Measurements from ENCODE around the gene PABPC1L. TPM values are rescaled to one million over a fixed set of nuclear protein-coding genes. Genes with fewer than 3 reads are reported as not detected.

PABPC1L gene
- total and polyA plus RNA-seq, 2 of the 13 experiments (the other 11 are each of a cell fraction or from before 2014, with no cell fraction given), result 30.8 to 252 TPM

- TF ChIP-seq HNF4G (IDR thresholded peaks at IDR 0.05; ENCODE audit: borderline replicate concordance, low read depth, low read length) (peak; percentile 48; the same call in 1 of the 2 replicates), HNF4G (CRISPR knock-in tag; IDR thresholded peaks at IDR 0.05; ENCODE audit: borderline replicate concordance, low read depth) (peak; percentile 19; the same call in 1 of the 2 replicates), TOPORS (CRISPR knock-in tag; IDR thresholded peaks at IDR 0.05) (peak; percentile 56; the same call in 1 of the 2 replicates), ELK4 (CRISPR knock-in tag; IDR thresholded peaks at IDR 0.05; ENCODE audit: borderline replicate concordance) (peak; percentile 79; the same call in 1 of the 2 replicates), NCOA2 (CRISPR knock-in tag; IDR thresholded peaks at IDR 0.05) (no peak; the same call in none of the 2 replicates), HMG20A (CRISPR knock-in tag; IDR thresholded peaks at IDR 0.05; ENCODE audit: borderline replicate concordance) (no peak), ZFP37 (CRISPR knock-in tag; IDR thresholded peaks at IDR 0.05; ENCODE audit: borderline replicate concordance) (no peak), ZBTB20 (CRISPR knock-in tag; IDR thresholded peaks at IDR 0.05; ENCODE audit: borderline replicate concordance, low read depth) (peak; percentile 72), IRX3 (CRISPR knock-in tag; IDR thresholded peaks at IDR 0.05; ENCODE audit: borderline replicate concordance, low read depth) (no peak), ZKSCAN5 (CRISPR knock-in tag; IDR thresholded peaks at IDR 0.05) (no peak), FOXA3 (CRISPR knock-in tag; IDR thresholded peaks at IDR 0.05) (peak; percentile 61), POLR2A (IDR thresholded peaks at IDR 0.05; ENCODE audit: insufficient read depth in 1 of 2, low read depth in 2 of 2, low read length in 2 of 2) (peak; percentile 64 to 75), ZNF839 (CRISPR knock-in tag; IDR thresholded peaks at IDR 0.05; ENCODE audit: borderline replicate concordance) (peak; percentile 72; the same call in 1 of the 2 replicates), NONO (IDR thresholded peaks at IDR 0.05) (no peak), NONO (CRISPR knock-in tag; conservative IDR thresholded peaks at IDR 0.05) (peak; percentile 96), ERF (CRISPR knock-in tag; IDR thresholded peaks at IDR 0.05) (peak; percentile 80), ZNF20 (CRISPR knock-in tag; IDR thresholded peaks at IDR 0.05) (no peak), ZNF747 (CRISPR knock-in tag; IDR thresholded peaks at IDR 0.05; ENCODE audit: borderline replicate concordance) (peak; percentile 67; the same call in 1 of the 2 replicates), TFE3 (CRISPR knock-in tag; IDR thresholded peaks at IDR 0.05) (peak; percentile 79), ZSCAN22 (CRISPR knock-in tag; IDR thresholded peaks at IDR 0.05) (no peak), ZNF253 (CRISPR knock-in tag; IDR thresholded peaks at IDR 0.05; ENCODE audit: borderline replicate concordance) (peak; percentile 66; the same call in 1 of the 2 replicates), ZNF441 (CRISPR knock-in tag; IDR thresholded peaks at IDR 0.05; ENCODE audit: borderline replicate concordance) (no peak), ARNT2 (CRISPR knock-in tag; IDR thresholded peaks at IDR 0.05; ENCODE audit: low read depth) (peak; percentile 92), ZNF256 (CRISPR knock-in tag; conservative IDR thresholded peaks at IDR 0.05) (peak; percentile 21; the same call in 1 of the 2 replicates), SSRP1 (CRISPR knock-in tag; IDR thresholded peaks at IDR 0.05) (no peak), CSRNP1 (CRISPR knock-in tag; IDR thresholded peaks at IDR 0.05) (no peak; the same call in 1 of the 2 replicates)
Measured at GRCh38 chr20:44885392-44886265, 24.2 kb upstream of the PABPC1L start, which contains the start of gene YWHAB (continued).

Data from HepG2 (cell line).